B cell (primary cell): Measurements from ENCODE around the gene VWA7. TPM values are rescaled to one million over a fixed set of nuclear protein-coding genes. Genes with fewer than 3 reads are reported as not detected.
A peak's percentile ranks its signal among the peaks of the same experiment; 100 is the strongest.

Source experiments
- ATAC-seq: fragments of 200-7000 bp; cut with Tn5 transposase; one replicate; pipeline ENCODE4 v1.10.0; 2021; ENCODE audit warnings: low read depth, mild to moderate bottlenecking, moderate number of reproducible peaks, moderate library complexity
- CTCF ChIA-PET: fragments of 350-600 bp; sonication (Branson Sonifier 250); formaldehyde crosslinking; loops from one replicate; lab custom pipeline; 2021; ENCODE audit warnings: antibody characterized with exemption, inconsistent platforms; lab: Charles Lee
- POLR2A ChIA-PET: fragments of 350-600 bp; sonication (Branson Sonifier 250); formaldehyde crosslinking; loops from one replicate; lab custom pipeline; 2021; ENCODE audit warnings: antibody characterized with exemption; lab: Charles Lee
- DNase-seq: peaks from one replicate; pipeline ENCODE4 v3.0.0; 2013
- H2AFZ ChIP-seq: 2 replicates; pipeline ENCODE4 v1.6.1; 2012; ENCODE audit warnings: mild to moderate bottlenecking, low read depth, low read length; ENCODE audit not compliant: insufficient read depth, poor library complexity, severe bottlenecking
- H3K27ac ChIP-seq, 2 donors: 1 replicate in 1 of 2; 2 replicates in 1 of 2; pipeline ENCODE4 v1.5.1; 2012 to 2013; ENCODE audit warnings: low read length in 2 of 2, mild to moderate bottlenecking in 2 of 2, moderate library complexity in 1 of 2
- H3K27me3 ChIP-seq, 4 experiments: fragments of 200-600 bp in 1 of 4; sonication (generic) in 1 of 4; replicated peaks in 1 of 4; 1 replicate in 2 of 4; 2 replicates in 2 of 4; pipeline versions ENCODE4 v1.6.1 to v1.7.0; 2013 to 2016; ENCODE audit warnings: low read length in 3 of 4, mild to moderate bottlenecking in 2 of 4, mixed read lengths in 1 of 4, moderate library complexity in 1 of 4; ENCODE audit not compliant: insufficient read depth in 4 of 4, control insufficient read depth in 3 of 4; ENCODE audit errors: control extremely low read depth in 1 of 4
- H3K36me3 ChIP-seq, 2 experiments: replicated peaks in 1 of 2; 1 replicate in 1 of 2; 2 replicates in 1 of 2; pipeline versions ENCODE4 v1.6.1 to v1.7.1; 2013; ENCODE audit warnings: low read length in 1 of 2; ENCODE audit not compliant: insufficient read depth in 2 of 2, control insufficient read depth in 1 of 2; ENCODE audit errors: control extremely low read depth in 1 of 2, extremely low read depth in 1 of 2
- H3K4me1 ChIP-seq, 2 donors: fragments of 200-600 bp in 1 of 2; sonication (generic) in 1 of 2; 1 replicate in 1 of 2; 2 replicates in 1 of 2; pipeline versions ENCODE4 v1.5.1 to v1.6.1; 2013 to 2017; ENCODE audit warnings: low read length in 2 of 2; ENCODE audit not compliant: control insufficient read depth in 2 of 2, insufficient read depth in 2 of 2
- H3K4me2 ChIP-seq: replicated peaks from 2 replicates; pipeline ENCODE3; 2012; ENCODE audit warnings: mild to moderate bottlenecking, low read depth, low read length; ENCODE audit not compliant: poor library complexity, severe bottlenecking
- H3K4me3 ChIP-seq, 5 experiments: fragments of 200-600 bp in 1 of 5; sonication (generic) in 1 of 5; 1 replicate in 3 of 5; 2 replicates in 2 of 5; pipeline versions ENCODE4 v1.5.1 to v1.7.0; 2011 to 2016; ENCODE audit warnings: low read length in 4 of 5, mild to moderate bottlenecking in 4 of 5, low read depth in 2 of 5, control low read depth in 1 of 5, moderate library complexity in 1 of 5; ENCODE audit not compliant: insufficient read depth in 1 of 5; ENCODE audit errors: control extremely low read depth in 1 of 5, extremely low read depth in 1 of 5
- H3K79me2 ChIP-seq: fragments of 200-600 bp; sonication (generic); one replicate; pipeline ENCODE4 v1.6.0; 2016; ENCODE audit warnings: low read length; ENCODE audit not compliant: control insufficient read depth, insufficient read depth
- H3K9ac ChIP-seq: fragments of 200-600 bp; sonication (generic); 2 replicates; pipeline ENCODE4 v1.6.1; 2017; ENCODE audit warnings: mild to moderate bottlenecking, low read length, moderate library complexity
- H3K9me3 ChIP-seq, 3 donors: one replicate each; pipeline versions ENCODE4 v1.6.1 to v1.7.1; 2013; ENCODE audit warnings: low read length in 2 of 3; ENCODE audit not compliant: control insufficient read depth in 2 of 3, insufficient read depth in 1 of 3; ENCODE audit errors: control extremely low read depth in 1 of 3
- H4K20me1 ChIP-seq: 2 replicates; pipeline ENCODE4 v1.6.0; 2012; ENCODE audit warnings: mild to moderate bottlenecking, low read length; ENCODE audit not compliant: insufficient read depth, control insufficient read depth, poor library complexity, severe bottlenecking
- H3K27ac Mint-ChIP-seq: one replicate; pipeline ENCODE4 v1.8.0; 2021; ENCODE audit warnings: mixed read lengths
- H3K27me3 Mint-ChIP-seq: one replicate; pipeline ENCODE4 v1.8.0; 2021; ENCODE audit warnings: mixed read lengths
- H3K4me1 Mint-ChIP-seq: one replicate; pipeline ENCODE4 v1.8.0; 2021; ENCODE audit warnings: mixed read lengths
- H3K4me3 Mint-ChIP-seq: one replicate; pipeline ENCODE4 v1.8.0; 2021; ENCODE audit warnings: mixed read lengths
- H3K9me3 Mint-ChIP-seq: one replicate; pipeline ENCODE4 v1.8.0; 2022; ENCODE audit warnings: mixed read lengths; ENCODE audit not compliant: insufficient read depth
- EZH2 ChIP-seq: IDR thresholded peaks from 2 replicates; pipeline ENCODE4 v1.6.1; 2012; ENCODE audit warnings: borderline replicate concordance, low read depth, mild to moderate bottlenecking, moderate library complexity, low read length; ENCODE audit not compliant: insufficient read depth, poor library complexity, severe bottlenecking
- WGBS: methylation state at CpG from one replicate; pipeline ENCODE4 v1.1.5; 2013; ENCODE audit warnings: missing lambda C conversion rate; ENCODE audit not compliant: insufficient coverage; 5-methylcytosine and 5-hydroxymethylcytosine counted together
- intact Hi-C: fragments of 100-400 bp; cut with micrococcal nuclease; formaldehyde crosslinking; loops from one replicate; pipeline ENCODE4 v1.10.0; 2022
- polyA plus RNA-seq: library from polyadenylated mRNA; depleted of rRNA; stranded (reverse); fragments of >200 nt; gene quantifications from 2 replicates; pipeline ENCODE4 v1.2.3, GENCODE V29; 2012
- total RNA-seq, 2 donors: library from RNA; stranded (reverse); fragments of 120-200 nt in 1 of 2; gene quantifications; 1 replicate in 1 of 2; 2 replicates in 1 of 2; pipeline versions ENCODE4 v1.2.3 to v1.2.4, GENCODE V29; 2013 to 2022
- TF ChIP-seq, protein P1 (sequence below): fragments of 200-600 bp; IDR thresholded peaks from one replicate; pipeline ENCODE4 v1.8.0; 2022; ENCODE audit warnings: antibody characterized with exemption, mild to moderate bottlenecking

VWA7 gene
- total and polyA plus RNA-seq, 2 donors (not counting 1 experiment from before 2014, with no cell fraction given): 5.2 to 6.0 TPM

DNA sequence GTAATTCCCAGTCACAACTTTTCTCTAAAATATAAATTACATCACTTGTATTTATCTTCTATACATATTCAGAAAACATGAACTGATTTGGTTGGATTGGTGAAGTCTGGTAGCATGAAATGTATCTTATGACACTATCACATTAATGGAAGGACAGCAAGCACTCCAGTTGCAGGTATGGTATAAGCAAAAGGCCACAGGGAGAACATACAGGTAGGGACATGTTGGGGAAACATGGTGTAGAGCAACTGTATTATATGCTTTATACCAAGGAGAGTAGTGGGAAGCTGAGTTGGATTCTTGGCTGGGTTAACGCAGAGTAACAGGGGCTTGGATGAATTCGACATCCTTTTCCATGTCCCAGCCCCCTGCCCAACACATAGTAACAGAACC is 19.9 kb upstream of the VWA7 start:
- ATAC-seq: no peak
- intact Hi-C loops: loop anchor here (1.0 to 5.0 kb wide), 5 partner anchors 9 to 130 kb away; partner anchors contain the start of genes CSNK2B, HSPA1A, HSPA1L and LSM2
- Mint-ChIP-seq H3K9me3 (no peaks in the 10 kb centered on the region), H3K27ac (peak overlapping the region; percentile 87), H3K4me1 (peaks cover 47% of the 10 kb centered on the region), H3K4me3 (peak overlapping the region; percentile 46), H3K27me3 (no peaks in the 10 kb centered on the region)
- Histone ChIP-seq H3K36me3 (peaks cover 0 to 20% of the 10 kb centered on the region in 2 experiments), H4K20me1 (no peaks in the 10 kb centered on the region), H3K9me3 (no peaks in the 10 kb centered on the region), H3K27ac (peak overlapping the region; percentile 75 to 87), H3K79me2 (peaks cover 31% of the 10 kb centered on the region), H3K4me2 (peak overlapping the region; percentile 64), H3K9ac (no peak overlapping the region), H3K4me1 (peaks cover 40 to 48% of the 10 kb centered on the region in 2 donors), H3K4me3 (no peak overlapping the region), H3K27me3 (no peaks in the 10 kb centered on the region), H2AFZ (no peak overlapping the region)
- TF ChIP-seq EZH2: no peak
- TF ChIP-seq, protein P1, sequence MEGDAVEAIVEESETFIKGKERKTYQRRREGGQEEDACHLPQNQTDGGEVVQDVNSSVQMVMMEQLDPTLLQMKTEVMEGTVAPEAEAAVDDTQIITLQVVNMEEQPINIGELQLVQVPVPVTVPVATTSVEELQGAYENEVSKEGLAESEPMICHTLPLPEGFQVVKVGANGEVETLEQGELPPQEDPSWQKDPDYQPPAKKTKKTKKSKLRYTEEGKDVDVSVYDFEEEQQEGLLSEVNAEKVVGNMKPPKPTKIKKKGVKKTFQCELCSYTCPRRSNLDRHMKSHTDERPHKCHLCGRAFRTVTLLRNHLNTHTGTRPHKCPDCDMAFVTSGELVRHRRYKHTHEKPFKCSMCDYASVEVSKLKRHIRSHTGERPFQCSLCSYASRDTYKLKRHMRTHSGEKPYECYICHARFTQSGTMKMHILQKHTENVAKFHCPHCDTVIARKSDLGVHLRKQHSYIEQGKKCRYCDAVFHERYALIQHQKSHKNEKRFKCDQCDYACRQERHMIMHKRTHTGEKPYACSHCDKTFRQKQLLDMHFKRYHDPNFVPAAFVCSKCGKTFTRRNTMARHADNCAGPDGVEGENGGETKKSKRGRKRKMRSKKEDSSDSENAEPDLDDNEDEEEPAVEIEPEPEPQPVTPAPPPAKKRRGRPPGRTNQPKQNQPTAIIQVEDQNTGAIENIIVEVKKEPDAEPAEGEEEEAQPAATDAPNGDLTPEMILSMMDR: no peak
- no CpG with 5 or more reads among the region's 2 CpGs for WGBS
- no peak for DNase-seq
- ChIA-PET CTCF (interaction anchor here (1.1 to 2.8 kb wide), 8 partner anchors 9 to 97 kb away, joined by 3 to 20 read pairs (median 4); partner anchors contain the start of genes DDAH2, HSPA1A, HSPA1L and LSM2), POLR2A (interaction anchor here (1.9 to 3.5 kb wide), 3 partner anchors 9 to 61 kb away, joined by 5 to 38 read pairs (median 14); partner anchors contain the start of genes CLIC1, HSPA1A, HSPA1L and LSM2)
